Measurements from ENCODE around the gene ZNF768.
"Not testable (repeated sequence)": the region's sequence is repeated elsewhere in the genome, so short reads cannot be mapped to it uniquely, and the experiment has no call there.

ZNF768 gene

DNA sequence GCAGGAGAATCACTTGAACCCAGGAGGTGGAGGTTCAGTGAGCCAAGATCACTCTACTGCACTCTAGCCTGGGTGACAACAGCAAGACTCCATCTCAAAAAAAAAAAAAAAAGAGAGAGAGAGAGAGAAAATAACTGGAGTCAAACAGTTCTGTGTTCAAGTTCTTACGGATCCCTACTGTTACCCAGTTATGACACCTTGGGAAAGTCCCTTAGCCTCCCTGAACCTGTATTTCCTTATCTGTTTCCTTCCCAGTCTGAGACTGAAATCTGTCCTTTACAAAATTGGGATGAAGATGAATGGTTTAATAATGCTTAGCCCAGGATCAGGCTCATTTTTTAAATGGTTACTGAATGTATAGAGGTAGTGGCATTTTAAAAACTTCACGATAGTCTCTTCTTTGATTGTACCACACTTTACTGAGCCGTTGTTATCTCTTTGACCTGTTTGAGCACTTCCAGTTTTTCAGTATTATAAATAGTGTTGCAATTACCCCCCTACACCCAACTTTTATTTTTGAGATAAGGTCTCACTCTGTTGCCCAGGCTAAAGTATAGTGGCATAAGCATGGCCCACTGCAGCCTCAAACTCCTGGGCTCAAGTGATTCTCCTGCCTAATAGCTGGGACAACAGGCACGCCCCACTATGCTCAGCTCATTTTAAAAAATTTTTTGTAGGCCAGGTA, 17.1 kb downstream of the ZNF768 start:
- DNase-seq = no peak

DNA sequence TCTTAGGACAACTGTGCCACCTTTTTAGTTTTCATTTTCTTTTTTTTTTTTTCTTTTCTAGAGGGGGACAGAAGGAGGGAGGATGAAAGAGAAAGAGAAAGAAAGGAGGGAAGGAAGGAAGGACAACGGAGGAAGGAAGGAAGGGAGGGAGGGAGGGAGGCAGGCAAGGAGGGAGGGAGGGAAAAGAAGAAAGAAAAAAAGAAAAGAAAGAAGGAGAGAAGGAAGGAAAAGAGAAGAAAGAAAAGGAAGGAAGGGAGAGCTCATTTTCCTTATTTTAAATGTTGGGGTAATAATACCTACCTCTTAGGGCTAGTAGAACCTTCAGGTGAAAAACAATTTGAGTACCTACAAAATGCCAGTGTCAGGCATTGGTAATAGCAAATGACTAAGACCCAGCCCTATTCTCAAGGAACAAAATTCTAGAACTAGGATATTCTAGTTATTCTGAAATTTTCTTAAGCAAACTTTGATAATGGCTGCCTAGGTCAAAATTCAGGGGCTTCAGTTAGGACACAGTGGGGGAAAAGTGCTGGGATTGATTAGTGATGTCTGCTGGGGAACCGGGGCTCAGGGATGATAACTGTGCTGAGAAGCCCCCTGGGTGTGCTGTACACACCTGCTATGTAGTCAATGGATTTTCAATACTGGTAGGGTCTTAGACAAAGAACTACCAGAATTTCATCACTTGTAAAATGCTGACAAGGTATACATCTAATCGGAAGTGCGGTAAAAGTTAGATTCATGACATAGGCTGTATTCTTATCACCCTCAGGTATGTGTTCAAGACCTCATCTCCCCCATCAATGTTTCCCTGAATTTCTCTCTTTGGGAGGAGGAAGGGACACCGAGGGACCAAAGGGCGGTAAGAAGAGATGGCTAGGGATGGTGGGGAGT, 22.7 kb downstream of the ZNF768 start:
- DNase-seq = no peak

DNA sequence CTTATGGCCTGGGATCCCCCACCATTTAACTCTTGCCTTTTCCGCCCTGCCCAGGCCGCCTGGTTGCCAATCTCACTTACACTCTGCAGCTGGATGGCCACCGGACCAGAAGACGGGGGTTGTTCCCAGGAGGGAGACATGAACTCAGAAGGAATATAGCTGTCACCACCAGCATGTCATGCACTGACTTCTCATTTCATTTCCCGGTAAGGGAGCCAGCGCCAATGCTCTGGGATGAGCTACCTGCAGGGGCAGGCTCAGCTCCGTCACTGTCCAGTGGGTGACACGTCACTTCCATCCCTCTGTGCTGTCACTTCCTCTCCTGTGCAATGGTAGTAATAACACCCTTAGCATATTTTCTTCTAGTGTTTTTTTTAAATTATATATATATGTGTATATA, 27.1 kb downstream of the ZNF768 start:
- DNase-seq = no peak

DNA sequence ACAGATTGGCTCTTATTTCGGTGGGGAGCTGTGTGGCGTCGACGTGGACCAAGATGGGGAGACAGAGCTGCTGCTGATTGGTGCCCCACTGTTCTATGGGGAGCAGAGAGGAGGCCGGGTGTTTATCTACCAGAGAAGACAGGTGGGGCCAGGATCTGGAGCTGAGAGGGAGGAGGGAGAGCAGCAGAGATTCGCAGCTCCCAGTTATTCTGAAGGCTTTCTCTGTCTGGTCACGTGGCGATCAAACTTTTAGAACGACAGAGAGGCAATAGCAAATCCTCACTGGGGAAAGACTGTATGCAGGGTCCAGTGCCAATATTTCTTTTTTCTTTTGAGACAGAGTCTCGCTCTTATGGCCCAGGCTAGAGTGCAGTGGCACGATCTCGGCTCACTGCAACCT, 31.7 kb downstream of the ZNF768 start:
- DNase-seq = no peak

DNA sequence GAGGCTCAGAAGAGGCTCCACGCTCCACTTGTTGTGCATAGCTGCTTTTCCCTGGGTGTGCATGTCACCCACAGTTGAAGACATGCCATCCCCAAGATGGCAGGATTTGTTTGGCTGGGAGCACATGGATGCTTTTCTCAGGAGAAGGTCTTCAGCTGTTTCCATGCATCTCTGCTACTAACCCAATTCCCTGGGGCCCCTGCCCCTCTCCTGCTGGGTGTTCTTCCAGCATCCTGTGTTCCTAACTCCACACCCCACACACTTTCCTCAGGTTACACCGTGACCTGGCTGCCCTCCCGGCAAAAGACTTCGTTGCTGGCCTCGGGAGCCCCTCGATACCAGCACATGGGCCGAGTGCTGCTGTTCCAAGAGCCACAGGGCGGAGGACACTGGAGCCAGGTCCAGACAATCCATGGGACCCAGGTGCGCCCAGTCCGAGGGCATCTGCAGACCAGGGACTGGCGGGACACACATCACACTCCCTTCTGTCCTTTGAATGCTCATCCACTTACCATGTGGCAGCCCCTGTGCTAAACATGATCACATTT, 32.4 kb downstream of the ZNF768 start:
- DNase-seq = no peak

DNA sequence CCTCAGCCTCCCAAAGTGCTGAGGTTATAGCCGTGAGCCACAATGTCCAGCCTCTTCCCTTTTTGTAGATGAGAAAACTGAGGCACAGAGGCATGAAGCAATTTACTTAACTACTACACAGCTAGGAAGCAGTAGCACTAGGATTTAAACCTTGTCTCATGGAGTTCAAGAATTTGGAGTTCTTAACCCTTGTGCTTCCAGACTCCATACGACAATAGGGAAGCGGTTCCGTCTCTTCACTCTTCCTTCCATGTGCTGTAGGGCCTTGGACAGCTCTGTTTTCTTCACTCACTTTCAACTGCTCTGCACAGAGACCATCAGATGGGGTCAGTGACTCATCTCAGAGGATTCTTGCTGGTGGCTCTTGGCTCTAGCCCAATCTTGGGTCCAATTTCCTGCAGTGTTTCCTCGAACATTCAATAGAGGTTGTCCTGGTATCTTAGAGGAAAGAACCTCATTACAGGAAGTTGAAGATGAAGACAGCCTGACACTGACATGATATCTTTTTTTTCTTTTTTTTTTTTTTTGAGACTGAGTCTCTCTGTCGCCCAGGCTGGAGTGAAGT, 34.5 kb downstream of the ZNF768 start:
- no peak for DNase-seq

DNA sequence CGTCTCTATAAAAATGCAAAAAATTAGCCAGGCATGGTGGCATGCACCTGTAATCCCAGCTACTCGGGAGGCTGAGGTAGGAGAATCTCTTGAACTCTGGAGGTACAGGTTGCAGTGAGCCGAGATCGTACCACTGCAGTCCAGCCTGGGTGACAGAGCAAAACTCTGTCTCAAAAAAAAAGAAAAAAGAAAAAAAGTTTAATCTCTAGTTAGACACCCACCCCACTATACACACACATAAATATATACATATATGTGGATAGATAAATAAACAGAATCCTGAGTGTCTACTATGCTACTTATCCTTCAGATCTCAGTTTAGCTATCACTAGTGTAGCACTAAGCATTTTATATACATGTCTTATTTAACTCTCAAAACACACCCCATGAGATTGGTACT, 35.1 kb downstream of the ZNF768 start:
- DNase-seq = no peak

DNA sequence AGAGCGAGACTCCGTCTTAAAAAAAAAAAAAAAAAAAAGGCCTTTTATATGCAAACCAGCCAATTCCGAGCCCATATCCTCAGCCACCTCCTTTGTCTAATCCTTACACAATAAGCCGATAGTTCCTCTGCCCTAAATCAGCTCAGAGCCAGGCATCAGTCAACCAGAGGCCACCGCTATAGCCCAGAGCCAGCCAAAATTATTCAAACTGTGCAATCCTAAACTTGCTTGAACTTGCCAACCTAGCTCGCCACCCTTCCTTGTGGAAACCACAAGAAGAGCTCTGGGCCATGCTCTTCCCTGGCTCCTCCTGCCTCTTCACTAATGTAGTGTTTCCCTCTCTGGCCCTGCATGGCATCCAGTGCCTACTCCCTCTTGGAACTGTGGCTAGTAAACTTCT, 36.2 kb downstream of the ZNF768 start:
- no peak for DNase-seq

DNA sequence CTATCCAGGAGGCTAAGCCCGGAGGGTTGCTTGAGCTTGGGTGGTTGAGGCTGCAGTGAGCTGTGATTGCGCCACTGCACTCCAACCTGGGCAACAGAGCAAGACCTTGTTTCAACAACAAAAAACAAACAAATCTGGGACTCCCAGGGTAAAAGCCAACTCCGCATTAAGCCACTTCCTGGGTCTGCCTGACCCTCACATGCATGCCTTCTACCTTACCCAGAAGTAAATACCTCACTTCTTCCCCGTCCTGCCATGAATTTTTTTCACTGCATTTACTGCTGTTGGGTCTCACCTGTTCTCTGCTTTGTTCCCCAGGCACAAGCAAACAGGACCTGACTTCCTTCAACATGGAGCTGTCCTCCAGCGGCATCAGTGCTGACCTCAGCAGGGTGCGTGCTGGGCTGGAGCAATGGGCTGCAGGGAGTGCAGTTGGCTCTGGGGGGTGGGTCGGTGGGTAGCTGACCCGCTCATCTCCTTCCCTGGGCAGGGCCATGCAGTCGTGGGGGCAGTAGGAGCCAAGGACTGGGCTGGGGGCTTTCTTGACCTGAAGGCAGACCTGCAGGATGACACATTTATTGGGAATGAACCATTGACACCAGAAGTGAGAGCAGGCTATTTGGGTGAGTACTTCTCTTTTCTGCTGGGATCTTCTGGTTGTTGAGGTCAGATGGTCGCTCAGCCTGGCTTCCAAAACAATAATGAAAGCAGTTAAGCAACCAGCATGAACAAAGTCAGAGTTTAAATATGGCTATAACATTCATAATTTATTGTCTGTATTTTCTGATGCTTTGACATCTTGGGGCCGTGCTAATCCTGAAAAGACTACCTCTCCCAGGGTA, 37.4 kb downstream of the ZNF768 start:
- DNase-seq = no peak

DNA sequence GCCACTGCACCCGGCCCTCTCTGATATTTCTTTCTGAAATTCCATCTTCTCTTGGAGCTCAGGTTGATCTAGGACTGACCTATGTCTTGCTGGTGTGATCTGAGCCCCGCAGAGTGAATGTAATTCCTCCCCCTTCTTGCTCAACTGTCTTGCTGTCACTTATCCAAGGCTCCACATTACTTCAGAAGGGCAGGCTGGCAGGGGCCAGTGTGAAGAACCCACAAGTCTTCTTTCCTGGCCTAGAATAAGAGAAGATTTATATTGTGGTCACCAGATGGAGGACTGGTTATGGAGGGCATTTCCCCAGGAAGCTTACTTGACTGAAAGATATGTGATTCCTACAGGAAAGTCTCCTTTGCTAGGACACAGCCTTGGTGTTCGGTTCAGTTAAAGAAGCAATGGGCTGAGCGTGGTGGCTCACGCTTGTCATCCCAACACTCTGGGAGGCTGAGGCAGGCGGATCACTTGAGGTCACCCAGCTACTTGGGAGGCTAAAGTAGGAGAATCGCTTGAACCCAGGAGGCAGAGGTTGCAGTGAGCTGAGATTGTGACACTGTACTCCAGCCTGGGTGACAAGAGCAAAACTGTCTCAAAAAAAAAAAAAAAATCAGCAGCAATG, 40.4 kb downstream of the ZNF768 start:
- no peak for DNase-seq

DNA sequence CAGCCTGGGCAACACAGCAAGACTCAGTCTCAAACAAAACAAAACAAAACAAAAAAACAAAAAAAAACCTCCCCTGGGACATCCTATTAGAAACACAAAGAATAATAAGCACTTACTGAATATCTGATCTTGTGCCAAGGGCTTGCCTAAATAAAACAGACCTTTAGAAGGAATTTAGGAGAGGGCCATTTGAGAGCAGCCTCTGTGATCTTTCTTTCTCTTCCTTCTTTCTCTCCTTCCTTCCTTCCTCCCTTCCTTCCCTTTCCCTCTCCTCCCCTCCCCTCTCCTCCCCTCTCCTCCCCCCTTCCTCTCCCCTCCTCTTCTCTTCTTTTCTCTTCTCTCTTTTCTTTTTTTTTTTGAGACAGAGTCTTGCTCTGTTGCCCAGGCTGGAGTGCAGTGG, 41.5 kb downstream of the ZNF768 start:
- DNase-seq = no peak

DNA sequence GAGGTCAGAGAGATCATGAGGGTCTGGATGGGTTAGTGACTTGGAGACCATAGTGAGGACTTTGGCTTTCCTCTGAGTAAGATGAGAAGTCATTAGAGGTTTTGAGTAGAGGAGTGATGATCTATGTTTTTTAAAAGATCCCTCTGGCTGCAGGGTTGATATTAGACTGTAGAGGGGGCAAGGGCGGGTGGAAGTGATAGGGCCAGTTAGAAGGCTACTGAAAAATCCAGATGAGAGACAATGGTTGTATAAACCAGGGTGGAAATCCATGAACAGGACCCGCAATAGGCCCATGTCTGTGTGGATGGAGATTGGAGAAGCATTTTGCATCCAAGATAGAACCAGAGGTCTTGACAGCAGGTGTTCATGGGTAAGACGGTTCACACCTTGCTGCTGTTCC, 44.0 kb downstream of the ZNF768 start:
- DNase-seq = no peak

DNA sequence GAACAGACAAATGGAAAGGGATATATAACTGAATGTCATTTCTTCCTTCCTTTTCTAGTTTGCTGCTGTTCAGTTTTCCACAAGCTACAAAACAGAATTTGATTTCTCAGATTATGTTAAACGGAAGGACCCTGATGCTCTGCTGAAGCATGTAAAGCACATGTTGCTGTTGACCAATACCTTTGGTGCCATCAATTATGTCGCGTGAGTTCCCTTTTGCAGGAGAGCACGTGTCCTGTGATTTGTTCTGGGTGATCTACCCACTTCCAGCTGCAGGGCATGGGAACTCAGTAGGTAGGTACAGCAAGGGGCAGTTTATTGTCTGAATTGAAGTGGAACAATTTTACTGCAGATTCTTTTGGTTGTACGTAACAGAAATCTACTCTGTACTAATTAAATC, 45.0 kb downstream of the ZNF768 start:
- no peak for DNase-seq

DNA sequence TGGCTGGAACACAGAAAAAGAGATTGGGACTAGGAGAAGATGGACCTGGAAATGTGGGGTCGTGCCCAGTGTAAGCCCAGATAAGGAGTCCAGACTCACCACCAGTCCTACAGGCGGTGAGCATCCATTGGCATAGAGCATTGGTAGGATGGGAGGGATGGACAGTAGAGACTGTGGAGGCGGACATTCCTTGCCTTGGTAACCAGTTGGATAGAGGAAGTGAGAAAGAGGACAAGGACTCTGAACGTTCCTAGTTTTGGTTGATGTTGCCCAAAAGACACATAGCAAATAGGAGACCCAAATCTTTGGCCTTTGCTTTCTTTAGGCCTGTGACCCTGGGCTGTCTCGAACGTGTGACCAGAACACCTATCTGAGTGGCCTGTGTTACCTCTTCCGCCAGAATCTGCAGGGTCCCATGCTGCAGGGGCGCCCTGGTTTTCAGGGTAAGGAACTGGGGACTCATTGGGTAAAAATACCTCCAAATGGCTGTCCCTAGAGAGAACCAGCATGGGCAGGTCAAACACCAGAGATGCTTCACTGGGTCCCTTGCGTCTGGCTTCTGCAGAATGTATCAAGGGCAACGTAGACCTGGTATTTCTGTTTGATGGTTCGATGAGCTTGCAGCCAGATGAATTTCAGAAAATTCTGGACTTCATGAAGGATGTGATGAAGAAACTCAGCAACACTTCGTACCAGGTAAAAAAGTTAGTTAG, 47.4 kb downstream of the ZNF768 start:
- DNase-seq = no peak

DNA sequence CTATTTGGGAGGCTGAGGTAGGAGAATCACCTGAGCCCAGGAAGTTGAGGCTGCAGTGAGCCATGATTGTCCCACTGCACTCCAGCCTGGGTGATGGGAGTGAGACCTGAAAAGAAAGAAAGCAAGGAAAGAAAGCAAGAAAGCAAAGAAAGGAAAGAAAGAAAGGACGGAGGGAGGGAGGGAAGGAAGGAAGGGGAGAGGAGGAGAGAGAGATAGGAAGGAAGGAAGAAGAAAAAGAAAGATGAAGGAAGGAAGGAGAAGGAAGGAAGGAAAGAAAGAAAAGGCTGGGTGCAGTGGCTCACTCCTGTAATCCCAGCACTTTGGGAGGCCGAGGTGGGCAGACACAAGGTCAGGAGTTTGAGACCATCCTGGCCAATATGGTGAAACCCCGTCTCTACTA, 48.6 kb downstream of the ZNF768 start:
- DNase-seq = not testable (repeated sequence)

DNA sequence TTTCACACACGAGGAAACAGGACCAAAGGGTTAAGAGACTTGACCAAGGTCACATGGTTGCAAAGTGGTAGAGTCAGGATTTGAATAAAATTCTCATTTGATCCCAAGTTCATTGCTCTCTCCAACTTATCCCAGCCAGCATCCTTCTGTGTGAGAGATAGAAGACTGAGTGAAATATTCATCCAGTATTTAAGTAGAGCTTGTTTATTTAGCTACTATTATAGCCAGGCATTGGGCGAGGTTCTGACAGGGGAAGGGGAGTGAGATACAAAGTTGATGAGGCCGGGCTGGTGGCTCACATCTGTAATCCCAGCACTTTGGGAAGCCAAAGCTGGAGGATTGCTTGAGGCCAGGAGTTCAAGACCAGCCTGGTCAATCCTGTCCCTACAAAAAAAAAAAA, 49.4 kb downstream of the ZNF768 start:
- DNase-seq = no peak

DNA sequence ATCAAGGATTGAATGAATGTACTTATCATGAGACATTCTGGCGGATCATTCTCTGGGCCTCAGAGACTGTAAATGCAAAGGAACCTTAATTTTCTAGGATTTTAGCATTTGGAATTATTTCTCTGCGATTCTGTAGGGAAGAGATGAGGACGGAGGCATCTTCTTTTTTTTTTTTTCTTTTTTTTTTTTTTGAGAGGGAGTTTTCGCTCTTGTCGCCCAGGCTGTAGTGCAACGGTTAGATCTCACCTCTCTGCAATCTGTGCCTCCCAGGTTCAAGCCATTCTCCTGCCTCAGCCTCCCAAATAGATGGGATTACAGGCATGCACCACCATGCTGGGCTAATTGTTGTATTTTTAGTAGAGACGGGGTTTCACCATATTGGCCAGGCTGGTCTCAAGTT, 51.7 kb downstream of the ZNF768 start:
- no peak for DNase-seq

DNA sequence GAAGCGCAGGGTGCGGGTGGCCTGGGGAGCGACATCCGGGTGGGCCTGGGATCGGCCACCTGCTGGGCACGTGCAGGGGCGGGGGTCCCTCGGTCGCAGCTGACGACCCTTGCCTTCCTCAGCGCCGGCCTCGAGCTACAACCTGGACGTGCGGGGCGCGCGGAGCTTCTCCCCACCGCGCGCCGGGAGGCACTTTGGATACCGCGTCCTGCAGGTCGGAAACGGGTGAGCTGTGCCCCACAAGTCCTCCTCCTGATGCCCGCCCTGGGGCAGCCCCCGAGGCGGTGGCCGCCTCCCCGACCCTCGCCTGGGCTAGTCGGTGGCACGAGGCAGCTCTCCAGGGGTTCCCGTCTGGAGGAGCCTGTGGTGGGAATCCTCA, 52.3 kb downstream of the ZNF768 start:
- DNase-seq = no peak
